ENCODE measurements around the gene EGF.

DNA sequence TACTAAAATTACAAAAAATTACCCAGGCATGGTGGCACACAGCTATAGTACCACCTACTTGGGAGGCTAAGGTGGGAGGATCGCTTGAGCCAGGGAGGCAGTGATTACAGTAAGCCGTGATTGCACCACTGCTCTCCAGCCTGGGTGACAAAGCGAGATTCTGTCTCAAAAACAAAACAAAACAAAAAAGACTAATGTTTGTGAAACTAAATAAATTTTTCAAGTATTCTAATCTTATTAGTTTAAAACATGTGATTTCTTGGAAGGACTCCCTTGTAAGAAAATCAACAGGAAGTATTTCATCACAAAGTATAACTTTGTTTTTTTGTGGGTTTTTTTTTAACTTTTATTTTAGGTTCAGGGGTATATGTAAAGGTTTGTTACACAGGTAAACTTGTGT, 89.6 kb downstream of the EGF start:
- TF ChIP-seq, protein P1, sequence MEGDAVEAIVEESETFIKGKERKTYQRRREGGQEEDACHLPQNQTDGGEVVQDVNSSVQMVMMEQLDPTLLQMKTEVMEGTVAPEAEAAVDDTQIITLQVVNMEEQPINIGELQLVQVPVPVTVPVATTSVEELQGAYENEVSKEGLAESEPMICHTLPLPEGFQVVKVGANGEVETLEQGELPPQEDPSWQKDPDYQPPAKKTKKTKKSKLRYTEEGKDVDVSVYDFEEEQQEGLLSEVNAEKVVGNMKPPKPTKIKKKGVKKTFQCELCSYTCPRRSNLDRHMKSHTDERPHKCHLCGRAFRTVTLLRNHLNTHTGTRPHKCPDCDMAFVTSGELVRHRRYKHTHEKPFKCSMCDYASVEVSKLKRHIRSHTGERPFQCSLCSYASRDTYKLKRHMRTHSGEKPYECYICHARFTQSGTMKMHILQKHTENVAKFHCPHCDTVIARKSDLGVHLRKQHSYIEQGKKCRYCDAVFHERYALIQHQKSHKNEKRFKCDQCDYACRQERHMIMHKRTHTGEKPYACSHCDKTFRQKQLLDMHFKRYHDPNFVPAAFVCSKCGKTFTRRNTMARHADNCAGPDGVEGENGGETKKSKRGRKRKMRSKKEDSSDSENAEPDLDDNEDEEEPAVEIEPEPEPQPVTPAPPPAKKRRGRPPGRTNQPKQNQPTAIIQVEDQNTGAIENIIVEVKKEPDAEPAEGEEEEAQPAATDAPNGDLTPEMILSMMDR (IDR thresholded peaks at IDR 0.05; ENCODE audit: insufficient read depth, low read length) = no peak
- TF ChIP-seq POLR2AphosphoS5 (IDR thresholded peaks at IDR 0.05; ENCODE audit: low read depth) = no peak
- no peak for TF ChIP-seq SPI1 (IDR thresholded peaks at IDR 0.05; ENCODE audit: borderline replicate concordance, low read depth)

Measured in HL-60 (cell line).